Measurements from ENCODE around the gene MAZ.
"Not testable (repeated sequence)": the region's sequence is repeated elsewhere in the genome, so short reads cannot be mapped to it uniquely, and the experiment has no call there.

MAZ gene

GRCh38 chr16:29806099-29806579 lies at the start of gene MAZ:
Gene MAZ, plus strand, starts transcription at chr16:29806529. Its CDS starts 173 bp downstream, at chr16:29806702.
- TF ChIP-seq CTCF (IDR thresholded peaks at IDR 0.05; ENCODE audit: low read depth, low read length) = no peak
- DNase-seq (ENCODE audit: extremely low read depth, low read depth) = no peak

- TF ChIP-seq CTCF (IDR thresholded peaks at IDR 0.05; ENCODE audit: low read depth, low read length) = no peak
- no peak for DNase-seq (ENCODE audit: extremely low read depth, low read depth)
Measured at GRCh38 chr16:29756654-29757053, 49.7 kb upstream of the MAZ start.

DNA sequence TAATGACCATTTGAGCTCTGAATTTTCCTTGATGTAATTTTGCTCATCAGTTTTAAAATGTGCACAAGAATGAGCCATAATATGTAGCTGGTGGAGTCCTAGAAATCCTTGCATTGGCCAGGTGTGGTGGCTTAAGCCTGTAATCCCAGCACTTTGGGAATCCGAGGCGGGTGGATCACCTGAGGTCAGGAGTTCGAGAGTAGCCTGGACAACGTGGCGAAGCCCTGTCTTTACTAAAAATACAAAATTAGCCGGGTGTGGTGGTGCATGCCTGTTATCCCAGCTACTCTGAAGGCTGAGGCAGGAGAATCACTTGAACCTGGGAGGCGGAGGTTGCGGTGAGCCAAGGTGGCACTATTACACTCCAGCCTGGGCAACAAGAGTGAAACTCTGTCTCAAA lies 49.2 kb upstream of the MAZ start:
- not testable (repeated sequence) for DNase-seq (ENCODE audit: extremely low read depth, low read depth)

GRCh38 chr16:29757950-29758466 lies 48.3 kb upstream of the MAZ start:
- DNase-seq (ENCODE audit: extremely low read depth, low read depth) = peak; percentile 15
- TF ChIP-seq CTCF (IDR thresholded peaks at IDR 0.05; ENCODE audit: low read depth, low read length) = peak; percentile 25

- no peak for TF ChIP-seq CTCF (IDR thresholded peaks at IDR 0.05; ENCODE audit: low read depth, low read length)
Measured at GRCh38 chr16:29760567-29761279, 45.6 kb upstream of the MAZ start.

GRCh38 chr16:29761280-29761651 lies 45.1 kb upstream of the MAZ start:
- DNase-seq (ENCODE audit: extremely low read depth, low read depth) = not testable (repeated sequence)

More at GRCh38 chr16:29760567-29761279, 45.6 kb upstream of the MAZ start:
- DNase-seq (ENCODE audit: extremely low read depth, low read depth) = no peak

GRCh38 chr16:29761882-29762281 lies 44.4 kb upstream of the MAZ start:
- no peak for DNase-seq (ENCODE audit: extremely low read depth, low read depth)
- no peak for TF ChIP-seq CTCF (IDR thresholded peaks at IDR 0.05; ENCODE audit: low read depth, low read length)

DNA sequence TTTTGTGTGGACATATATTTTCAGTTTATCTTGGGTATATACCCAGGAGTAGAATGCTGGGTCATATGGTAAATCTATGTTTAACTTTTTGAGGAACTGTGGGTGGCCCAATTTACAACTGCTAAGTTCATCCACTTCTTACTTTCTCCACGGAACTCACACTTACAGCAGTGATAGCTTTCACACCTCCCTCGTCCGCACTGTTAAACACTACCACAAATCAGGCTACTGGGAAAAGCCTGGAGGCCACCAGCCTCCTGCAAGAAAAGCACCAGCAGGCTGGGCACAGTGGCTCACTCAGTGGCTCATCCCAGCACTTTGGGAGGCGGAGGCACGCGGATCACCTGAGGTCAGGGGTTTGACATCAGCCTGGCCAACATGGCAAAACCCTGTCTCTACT lies 43.0 kb upstream of the MAZ start:
- no peak for TF ChIP-seq CTCF (IDR thresholded peaks at IDR 0.05; ENCODE audit: low read depth, low read length)
- no peak for DNase-seq (ENCODE audit: extremely low read depth, low read depth)

Measured in AG09319 (cell line).